GM12865 (cell line): ENCODE measurements around the gene GOLGA6D.
"Not testable (repeated sequence)": the region's sequence is repeated elsewhere in the genome, so short reads cannot be mapped to it uniquely, and the experiment has no call there.

Experiments used
- DNase-seq: peaks from one replicate; pipeline ENCODE4 v3.0.0; 2010; ENCODE audit warnings: low read depth
- H3K4me3 ChIP-seq: 2 replicates; pipeline ENCODE4 v1.5.1; 2011; ENCODE audit warnings: mild to moderate bottlenecking, low read depth, low read length, control low read depth
- CTCF ChIP-seq: IDR thresholded peaks from 2 replicates; pipeline ENCODE4 v1.5.1; 2011; ENCODE audit warnings: low read length, control low read depth, low read depth, inconsistent platforms; ENCODE audit not compliant: insufficient read depth; ENCODE audit errors: missing control alignments

GOLGA6D gene

GRCh38 chr15:75282572-75282971, at the start of gene GOLGA6D:
GOLGA6D (plus strand) TSS chr15:75282835; CDS start chr15:75282876, 41 bp downstream.
- DNase-seq, H3K4me3 ChIP-seq: not testable (repeated sequence)

GRCh38 chr15:75233504-75234190, 49.0 kb upstream of the GOLGA6D start:
- H3K4me3 ChIP-seq = no peak overlapping the region
- no peak for DNase-seq
- no peak for TF ChIP-seq CTCF

- DNase-seq = no peak
- no peak for TF ChIP-seq CTCF
- H3K4me3 ChIP-seq = no peak overlapping the region
Measured at GRCh38 chr15:75234191-75234810, 48.3 kb upstream of the GOLGA6D start.

GRCh38 chr15:75235051-75235673, 47.5 kb upstream of the GOLGA6D start:
- DNase-seq = no peak
- TF ChIP-seq CTCF = no peak
- no peak overlapping the region for H3K4me3 ChIP-seq

- no peak for TF ChIP-seq CTCF
- H3K4me3 ChIP-seq = no peak overlapping the region
- DNase-seq = no peak
Measured at GRCh38 chr15:75235760-75236729, 46.6 kb upstream of the GOLGA6D start.

- no peak for DNase-seq
- no peak for TF ChIP-seq CTCF
- H3K4me3 ChIP-seq = no peak overlapping the region
Measured at GRCh38 chr15:75237316-75237982, 45.2 kb upstream of the GOLGA6D start.
